Karpas-422 (cell line): ENCODE data around the gene MST1R. TPM values are rescaled to one million over a fixed set of nuclear protein-coding genes. Genes with fewer than 3 reads are reported as not detected.

Experiments
- DNase-seq: peaks from one replicate; pipeline ENCODE4 v3.0.0-alpha.2; 2015
- H2AFZ ChIP-seq: fragments of 200-600 bp; sonication (generic); 2 replicates; pipeline ENCODE4 v1.6.1; 2014; ENCODE audit warnings: antibody characterized with exemption, low read length, mixed read lengths
- H3K27ac ChIP-seq: fragments of 200-600 bp; sonication (generic); 2 replicates; pipeline ENCODE4 v1.5.1; 2014; ENCODE audit warnings: mild to moderate bottlenecking, low read length, moderate library complexity
- H3K27me3 ChIP-seq: fragments of 200-600 bp; sonication (generic); 2 replicates; pipeline ENCODE4 v1.6.1; 2014; ENCODE audit warnings: low read length, mixed read lengths
- H3K36me3 ChIP-seq: fragments of 200-600 bp; sonication (generic); 2 replicates; pipeline ENCODE4 v1.6.1; 2014; ENCODE audit warnings: low read length, mixed read lengths; ENCODE audit not compliant: insufficient read depth
- H3K4me1 ChIP-seq: fragments of 200-600 bp; sonication (generic); 2 replicates; pipeline ENCODE4 v1.6.1; 2014; ENCODE audit warnings: mild to moderate bottlenecking, low read length, mixed read lengths
- H3K4me2 ChIP-seq: fragments of 200-600 bp; sonication (generic); 2 replicates; pipeline ENCODE4 v1.6.1; 2014; ENCODE audit warnings: low read length, low read depth, mild to moderate bottlenecking; ENCODE audit not compliant: poor library complexity, severe bottlenecking
- H3K4me3 ChIP-seq: fragments of 200-600 bp; sonication (generic); 2 replicates; pipeline ENCODE4 v1.5.1; 2014; ENCODE audit warnings: mild to moderate bottlenecking, antibody characterized with exemption, low read length, mixed read lengths
- H3K79me2 ChIP-seq: fragments of 200-600 bp; sonication (generic); 2 replicates; pipeline ENCODE4 v1.6.1; 2014; ENCODE audit warnings: mild to moderate bottlenecking, low read length, mixed read lengths
- H3K9ac ChIP-seq: fragments of 200-600 bp; sonication (generic); 2 replicates; pipeline ENCODE4 v1.6.0; 2014; ENCODE audit warnings: low read length
- H3K9me2 ChIP-seq: fragments of 200-600 bp; sonication (generic), shearing (Covaris generic); replicated peaks from 2 replicates; pipeline ENCODE4 v1.6.0; 2014; ENCODE audit warnings: mild to moderate bottlenecking, low read length, moderate library complexity; ENCODE audit not compliant: insufficient read depth
- H3K9me3 ChIP-seq: fragments of 300-700, 200-600 bp; sonication (generic); 2 replicates; pipeline ENCODE4 v1.6.1; 2014; ENCODE audit warnings: low read length, mixed read lengths
- H4K20me1 ChIP-seq: fragments of 200-600 bp; sonication (generic); 2 replicates; pipeline ENCODE4 v1.6.1; 2014; ENCODE audit warnings: mild to moderate bottlenecking, antibody characterized with exemption, low read length, low read depth; ENCODE audit not compliant: insufficient read depth
- total RNA-seq: library from RNA; depleted of rRNA; stranded (reverse); fragments of >200 nt; shearing (Covaris generic); gene quantifications from 2 replicates; pipeline ENCODE4 v1.2.3, GENCODE V29; 2014; ENCODE audit warnings: low replicate concordance

MST1R gene
- total RNA-seq, 1 experiment from 2014 or later = not detected

GRCh38 chr3:49844464-49845183 is 59.0 kb downstream of the MST1R start:
- H4K20me1 ChIP-seq = no peaks in the 10 kb centered on the region
- no peak overlapping the region for H3K4me2 ChIP-seq
- peaks cover 8% of the 10 kb centered on the region for H3K4me1 ChIP-seq
- no peaks in the 10 kb centered on the region for H3K79me2 ChIP-seq
- no peak for DNase-seq
- H3K27me3 ChIP-seq = no peaks in the 10 kb centered on the region
- H3K4me3 ChIP-seq = no peak overlapping the region
- H2AFZ ChIP-seq = no peak overlapping the region
- H3K27ac ChIP-seq = no peak overlapping the region
- H3K9me2 ChIP-seq = no peaks in the 10 kb centered on the region
- no peaks in the 10 kb centered on the region for H3K9me3 ChIP-seq
- no peak overlapping the region for H3K9ac ChIP-seq
- H3K36me3 ChIP-seq = peaks cover 4% of the 10 kb centered on the region; the same call in 1 of the 2 replicates

GRCh38 chr3:49842843-49843517 is 60.7 kb downstream of the MST1R start:
- H4K20me1 ChIP-seq = no peaks in the 10 kb centered on the region
- peaks cover 8% of the 10 kb centered on the region; the same call in 1 of the 2 replicates for H3K36me3 ChIP-seq
- DNase-seq = no peak
- H3K4me1 ChIP-seq = peaks cover 8% of the 10 kb centered on the region
- no peak overlapping the region for H3K27ac ChIP-seq
- H3K27me3 ChIP-seq = no peaks in the 10 kb centered on the region
- H3K4me2 ChIP-seq = no peak overlapping the region
- no peaks in the 10 kb centered on the region for H3K9me3 ChIP-seq
- no peaks in the 10 kb centered on the region for H3K79me2 ChIP-seq
- H3K9me2 ChIP-seq = no peaks in the 10 kb centered on the region
- H3K4me3 ChIP-seq = no peak overlapping the region
- no peak overlapping the region for H3K9ac ChIP-seq
- no peak overlapping the region for H2AFZ ChIP-seq

- H3K36me3 ChIP-seq = peaks cover 10% of the 10 kb centered on the region; the same call in 1 of the 2 replicates
- no peak overlapping the region for H2AFZ ChIP-seq
These were observed 61.9 kb downstream of the MST1R start for GRCh38 chr3:49841806-49842205.

GRCh38 chr3:49841126-49841696 is 62.5 kb downstream of the MST1R start:
- H3K36me3 ChIP-seq = peaks cover 10% of the 10 kb centered on the region; the same call in 1 of the 2 replicates
- H4K20me1 ChIP-seq = no peaks in the 10 kb centered on the region
- H3K9me3 ChIP-seq = no peaks in the 10 kb centered on the region
- H3K4me2 ChIP-seq = no peak overlapping the region
- no peaks in the 10 kb centered on the region for H3K27me3 ChIP-seq
- H3K4me3 ChIP-seq = no peak overlapping the region
- no peak overlapping the region for H2AFZ ChIP-seq
- no peak overlapping the region for H3K9ac ChIP-seq
- H3K79me2 ChIP-seq = no peaks in the 10 kb centered on the region
- H3K9me2 ChIP-seq = no peaks in the 10 kb centered on the region
- DNase-seq = peak; percentile 82
- peaks cover 8% of the 10 kb centered on the region for H3K4me1 ChIP-seq
- H3K27ac ChIP-seq = no peak overlapping the region

More at GRCh38 chr3:49841806-49842205, 61.9 kb downstream of the MST1R start:
- H3K4me3 ChIP-seq = no peak overlapping the region
- no peak overlapping the region for H3K27ac ChIP-seq
- H3K9ac ChIP-seq = no peak overlapping the region
- no peaks in the 10 kb centered on the region for H4K20me1 ChIP-seq
- DNase-seq = no peak
- H3K79me2 ChIP-seq = no peaks in the 10 kb centered on the region
- H3K4me2 ChIP-seq = no peak overlapping the region
- H3K9me3 ChIP-seq = no peaks in the 10 kb centered on the region
- H3K9me2 ChIP-seq = no peaks in the 10 kb centered on the region
- H3K4me1 ChIP-seq = peaks cover 8% of the 10 kb centered on the region
- no peaks in the 10 kb centered on the region for H3K27me3 ChIP-seq

- Histone ChIP-seq H3K27me3 (no peaks in the 10 kb centered on the region), H3K4me2 (no peak overlapping the region), H4K20me1 (no peaks in the 10 kb centered on the region), H3K4me3 (no peak overlapping the region), H3K9me3 (no peaks in the 10 kb centered on the region), H3K27ac (no peak overlapping the region), H3K9me2 (no peaks in the 10 kb centered on the region), H3K36me3 (peaks cover 5% of the 10 kb centered on the region; the same call in 1 of the 2 replicates), H2AFZ (no peak overlapping the region), H3K9ac (no peak overlapping the region), H3K4me1 (peaks cover 8% of the 10 kb centered on the region), H3K79me2 (no peaks in the 10 kb centered on the region)
- no peak for DNase-seq
These were observed 63.3 kb downstream of the MST1R start for GRCh38 chr3:49840388-49840787.

- H3K79me2 ChIP-seq = no peaks in the 10 kb centered on the region
- H3K36me3 ChIP-seq = peaks cover 5% of the 10 kb centered on the region; the same call in 1 of the 2 replicates
- no peak overlapping the region for H2AFZ ChIP-seq
- H3K4me2 ChIP-seq = no peak overlapping the region
- H3K4me3 ChIP-seq = no peak overlapping the region
- H3K27ac ChIP-seq = no peak overlapping the region
- no peaks in the 10 kb centered on the region for H3K9me3 ChIP-seq
- no peaks in the 10 kb centered on the region for H3K27me3 ChIP-seq
- H3K9ac ChIP-seq = no peak overlapping the region
- DNase-seq = peak; percentile 92
- no peaks in the 10 kb centered on the region for H4K20me1 ChIP-seq
- no peaks in the 10 kb centered on the region for H3K9me2 ChIP-seq
- peaks cover 8% of the 10 kb centered on the region for H3K4me1 ChIP-seq
These were observed 64.4 kb downstream of the MST1R start for GRCh38 chr3:49839193-49839809.
